Measurements from ENCODE around the gene NDUFV1. TPM values are rescaled to one million over a fixed set of nuclear protein-coding genes. Genes with fewer than 3 reads are reported as not detected.
"Not testable (repeated sequence)": the region's sequence is repeated elsewhere in the genome, so short reads cannot be mapped to it uniquely, and the experiment has no call there.

NDUFV1 gene
- polyA plus RNA-seq, 1 of the 3 experiments (the other 2 are of a cell fraction) = 278 TPM

- Histone ChIP-seq H3K36me3 (replicated peaks in 1 of 2; ENCODE audit: control insufficient read depth in 1 of 2, insufficient read depth in 2 of 2, low read length in 1 of 2) (no peaks in the 10 kb centered on the region), H3K9me2 (no peaks in the 10 kb centered on the region), H3K4me1 (ENCODE audit: control insufficient read depth in 1 of 2, insufficient read depth in 2 of 2, low read depth in 1 of 2, low read length in 1 of 2) (peaks cover 0 to 6% of the 10 kb centered on the region in 2 experiments; a peak in 1 of 4 replicates), H3K4me2 (no peak overlapping the region), H4K20me1 (ENCODE audit: insufficient read depth) (no peaks in the 10 kb centered on the region), H3K27me3 (ENCODE audit: insufficient read depth) (no peaks in the 10 kb centered on the region), H3K9me3 (no peaks in the 10 kb centered on the region), H3K27ac (ENCODE audit: low read depth in 2 of 2, low read length in 1 of 2) (peak overlapping the region in 1 of 2 experiments; percentile 36; a peak in 2 of 4 replicates), H2AFZ (ENCODE audit: low read depth) (peak overlapping the region; percentile 30), H3K4me3 (ENCODE audit: low read depth in 2 of 2, low read length in 1 of 2) (no peak overlapping the region), H3F3A (replicated peaks; ENCODE audit: insufficient read depth) (peaks cover 3% of the 10 kb centered on the region), H3K9ac (no peak overlapping the region; the same call in 1 of the 2 replicates), H3K79me2 (ENCODE audit: insufficient read depth) (no peaks in the 10 kb centered on the region)
- no peak for DNase-seq
- no peak for TF ChIP-seq CHD2 (IDR thresholded peaks at IDR 0.05; ENCODE audit: low read length, partially characterized antibody)
- no peak for TF ChIP-seq EP300 (IDR thresholded peaks at IDR 0.05; ENCODE audit: borderline replicate concordance in 1 of 2, low read depth in 1 of 2, low read length in 1 of 2)
- no peak for TF ChIP-seq IRF3 (IDR thresholded peaks at IDR 0.05; ENCODE audit: low read depth, low read length)
- no peak for TF ChIP-seq RFX5 (IDR thresholded peaks at IDR 0.05; ENCODE audit: low read length)
- no peak for TF ChIP-seq NFIC (IDR thresholded peaks at IDR 0.05; ENCODE audit: borderline replicate concordance)
- no peak for TF ChIP-seq TCF12 (IDR thresholded peaks at IDR 0.05)
- ChIA-PET CTCF (interaction anchor here (5.4 kb wide), 1 partner anchor 10 kb away, joined by 30 read pairs; no protein-coding TSS in a partner anchor), POLR2A (no interaction called here)
- WGBS (ENCODE audit: low lambda C conversion rate) = 70% methylated on average over 10 of the region's 10 CpGs
Measured at GRCh38 chr11:67562963-67563704, 43.6 kb upstream of the NDUFV1 start.

GRCh38 chr11:67563705-67564114 lies 43.0 kb upstream of the NDUFV1 start:
- H3K79me2 ChIP-seq (ENCODE audit: insufficient read depth); POLR2A ChIA-PET; H2AFZ ChIP-seq (ENCODE audit: low read depth); DNase-seq; H3K4me1 ChIP-seq (ENCODE audit: control insufficient read depth in 1 of 2, insufficient read depth in 2 of 2, low read depth in 1 of 2, low read length in 1 of 2); H3K36me3 ChIP-seq (replicated peaks in 1 of 2; ENCODE audit: control insufficient read depth in 1 of 2, insufficient read depth in 2 of 2, low read length in 1 of 2); H3K9me3 ChIP-seq; H3K4me3 ChIP-seq (ENCODE audit: low read depth in 2 of 2, low read length in 1 of 2); H4K20me1 ChIP-seq (ENCODE audit: insufficient read depth); H3F3A ChIP-seq (replicated peaks; ENCODE audit: insufficient read depth); H3K9me2 ChIP-seq; H3K9ac ChIP-seq; H3K27me3 ChIP-seq (ENCODE audit: insufficient read depth): not testable (repeated sequence)
- CTCF ChIA-PET = interaction anchor here (1.1 to 5.4 kb wide), 2 partner anchors 9 kb away, joined by 5 to 30 read pairs; no protein-coding TSS in a partner anchor
- Histone ChIP-seq H3K27ac (ENCODE audit: low read depth in 2 of 2, low read length in 1 of 2) (peak overlapping the region in 1 of 2 experiments; percentile 43; a peak in 2 of 4 replicates), H3K4me2 (peak overlapping the region; percentile 31; the same call in 1 of the 2 replicates)
- TF ChIP-seq MAX (IDR thresholded peaks at IDR 0.05; ENCODE audit: low read depth) (peak; percentile 17; the same call in 1 of the 2 replicates), YY1 (IDR thresholded peaks at IDR 0.05; ENCODE audit: low read depth) (peak; percentile 47; the same call in 1 of the 2 replicates), RXRA (IDR thresholded peaks at IDR 0.05; ENCODE audit: borderline replicate concordance, low read depth) (peak; percentile 78; the same call in 1 of the 2 replicates), FOSL2 (IDR thresholded peaks at IDR 0.05; ENCODE audit: borderline replicate concordance, low read depth) (peak; percentile 65), EP300 (IDR thresholded peaks at IDR 0.05; ENCODE audit: borderline replicate concordance in 1 of 2, low read depth in 1 of 2, low read length in 1 of 2) (peak in 1 of 2 experiments; percentile 18; a peak in 1 of 4 replicates), TCF12 (IDR thresholded peaks at IDR 0.05) (peak; percentile 53; the same call in 1 of the 2 replicates), TEAD4 (IDR thresholded peaks at IDR 0.05; ENCODE audit: borderline replicate concordance, insufficient read depth) (peak; percentile 63; the same call in 1 of the 2 replicates), MEF2A (IDR thresholded peaks at IDR 0.05; ENCODE audit: borderline replicate concordance, low read depth) (peak; percentile 12; the same call in 1 of the 2 replicates), JUND (IDR thresholded peaks at IDR 0.05) (peak; percentile 48), NFIC (IDR thresholded peaks at IDR 0.05; ENCODE audit: borderline replicate concordance) (peak; percentile 68)
- 30% methylated on average over 11 of the region's 11 CpGs for WGBS (ENCODE audit: low lambda C conversion rate)
